Measurements from ENCODE around the gene MANSC1.
A peak's percentile ranks its signal among the peaks of the same experiment; 100 is the strongest.

MANSC1 gene

GRCh38 chr12:12365446-12365802 is 15.4 kb upstream of the MANSC1 start:
- TF ChIP-seq CTCF (IDR thresholded peaks at IDR 0.05; ENCODE audit: low read depth, low read length), result no peak
- no peak for DNase-seq (ENCODE audit: extremely low read depth, low read depth)

- no peak for TF ChIP-seq CTCF (IDR thresholded peaks at IDR 0.05; ENCODE audit: low read depth, low read length)
- no peak for DNase-seq (ENCODE audit: extremely low read depth, low read depth)
These were observed 14.9 kb upstream of the MANSC1 start for GRCh38 chr12:12364787-12365445.

GRCh38 chr12:12358528-12358927 is 8.5 kb upstream of the MANSC1 start:
- no peak for DNase-seq (ENCODE audit: extremely low read depth, low read depth)
- no peak for TF ChIP-seq CTCF (IDR thresholded peaks at IDR 0.05; ENCODE audit: low read depth, low read length)

GRCh38 chr12:12357719-12358461 is 7.8 kb upstream of the MANSC1 start:
- DNase-seq (ENCODE audit: extremely low read depth, low read depth), result no peak
- TF ChIP-seq CTCF (IDR thresholded peaks at IDR 0.05; ENCODE audit: low read depth, low read length), result no peak

GRCh38 chr12:12356896-12357718 is 7.1 kb upstream of the MANSC1 start, which contains the start of gene BORCS5:
TSS of gene BORCS5 (plus strand) at chr12:12357078. CDS start at chr12:12357452, 374 bp downstream.
- peak; percentile 32 for TF ChIP-seq CTCF (IDR thresholded peaks at IDR 0.05; ENCODE audit: low read depth, low read length)
- peak; percentile 77 for DNase-seq (ENCODE audit: extremely low read depth, low read depth)

GRCh38 chr12:12356467-12356895 is 6.4 kb upstream of the MANSC1 start:
- TF ChIP-seq CTCF (IDR thresholded peaks at IDR 0.05; ENCODE audit: low read depth, low read length), result no peak
- DNase-seq (ENCODE audit: extremely low read depth, low read depth), result no peak

Measured in AG09319 (cell line).